Lower leg skin (tissue), 3 donors: Measurements from ENCODE around the gene HYKK.

Experiments used
- CTCF ChIP-seq, 3 donors: fragments of 450-650 bp; IDR thresholded peaks; one replicate each; pipeline ENCODE4 v1.5.1; 2016; ENCODE audit warnings: antibody characterized with exemption in 3 of 3, mild to moderate bottlenecking in 3 of 3, moderate library complexity in 2 of 3
- POLR2A ChIP-seq, 2 donors: fragments of 450-650 bp; IDR thresholded peaks; one replicate each; pipeline ENCODE4 v1.6.1; 2016 to 2017; ENCODE audit warnings: antibody characterized with exemption in 2 of 2, mild to moderate bottlenecking in 1 of 2, moderate library complexity in 1 of 2

- TF ChIP-seq CTCF (IDR thresholded peaks at IDR 0.05): no peak
- no peak for TF ChIP-seq POLR2A (IDR thresholded peaks at IDR 0.05)
These were observed 54.1 kb downstream of the HYKK start for GRCh38 chr15:78561490-78561889.
